NCI-H510A (cell line): Measurements from ENCODE around the gene MPZL1.

Source experiments
- DNase-seq: peaks from one replicate; lab custom pipeline; 2025; lab: John Stamatoyannopoulos, UW

The MPZL1 gene

DNA sequence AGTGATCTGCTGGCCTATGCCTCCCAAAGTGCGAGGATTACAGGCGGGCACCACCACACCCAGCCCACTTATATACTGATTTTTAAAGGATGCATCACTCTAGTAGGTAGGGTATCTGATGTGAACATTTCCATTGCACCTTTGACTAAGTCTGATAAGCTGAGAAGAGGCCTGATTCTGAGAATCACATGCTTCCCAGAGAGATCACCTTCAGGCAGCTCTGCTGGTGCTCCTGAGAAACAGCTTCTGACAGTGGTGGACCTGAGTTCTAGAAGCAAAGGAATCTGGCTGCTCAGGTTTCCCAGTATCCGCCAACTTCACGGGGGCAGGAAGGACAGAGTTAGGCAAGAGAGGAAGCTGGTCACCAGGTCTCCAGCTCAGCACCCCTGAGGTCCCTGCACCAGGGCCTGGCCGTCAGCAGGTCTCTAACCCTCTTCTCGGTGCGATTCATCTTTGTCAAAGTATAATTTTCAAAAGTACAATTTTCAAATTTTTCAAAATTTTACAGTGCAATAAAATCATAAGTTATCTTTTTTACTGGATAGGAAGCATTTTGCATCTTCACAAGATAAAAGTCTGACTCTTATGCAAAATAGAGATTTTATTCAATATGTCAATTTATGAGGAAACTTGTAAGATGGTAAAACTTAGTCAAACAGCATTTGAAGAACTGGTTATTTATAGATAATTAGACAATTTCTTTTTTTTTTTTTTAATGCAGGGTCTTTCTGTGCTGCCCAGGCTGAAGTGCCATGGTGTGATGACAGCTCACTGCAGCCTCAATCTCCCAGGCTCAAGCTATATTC is 25.8 kb upstream of the MPZL1 start:
- DNase-seq, result no peak

DNA sequence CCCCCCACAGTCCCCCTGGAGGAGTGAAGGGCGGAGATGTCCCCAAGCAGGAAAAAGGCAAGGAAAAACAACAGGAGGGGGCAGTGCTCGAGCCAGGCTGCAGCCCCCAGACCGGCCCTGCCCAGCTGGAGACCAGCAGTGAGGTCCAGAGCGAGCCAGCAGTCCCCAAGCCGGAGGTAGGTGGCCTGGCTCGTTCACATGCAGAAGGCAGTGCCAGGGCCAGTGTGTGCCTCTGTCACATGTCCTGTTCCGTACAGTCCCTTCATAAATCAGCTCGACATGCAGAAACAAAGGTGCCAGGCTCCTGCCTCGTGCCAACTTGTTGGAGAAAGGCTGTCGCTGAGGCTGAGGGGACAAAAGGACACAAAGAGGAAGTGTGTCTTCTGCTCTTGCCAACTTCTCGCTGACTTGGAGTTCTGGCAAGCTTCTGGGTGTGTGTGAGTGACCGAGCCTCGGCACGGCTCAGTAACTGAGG is 24.1 kb upstream of the MPZL1 start:
- no peak for DNase-seq

DNA sequence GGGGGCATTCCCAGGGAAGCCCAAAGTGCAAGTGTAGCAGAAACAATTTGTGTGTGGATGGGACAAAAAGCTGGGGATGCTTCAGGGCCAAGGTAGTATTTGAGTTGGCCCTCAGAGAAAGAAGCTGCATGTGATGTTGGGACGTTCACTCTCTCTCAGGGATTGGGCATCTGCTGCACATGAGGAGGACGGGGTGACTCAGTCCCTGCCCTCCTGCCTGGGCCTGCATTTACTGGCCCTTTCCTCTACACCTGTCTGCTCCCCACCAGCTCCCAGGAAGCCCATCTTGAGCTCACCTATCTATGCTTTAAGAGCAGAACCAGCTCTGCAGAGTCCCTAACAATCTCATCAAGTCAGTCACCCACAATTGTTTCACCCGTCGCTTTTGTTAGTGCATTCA is 23.5 kb upstream of the MPZL1 start:
- no peak for DNase-seq

DNA sequence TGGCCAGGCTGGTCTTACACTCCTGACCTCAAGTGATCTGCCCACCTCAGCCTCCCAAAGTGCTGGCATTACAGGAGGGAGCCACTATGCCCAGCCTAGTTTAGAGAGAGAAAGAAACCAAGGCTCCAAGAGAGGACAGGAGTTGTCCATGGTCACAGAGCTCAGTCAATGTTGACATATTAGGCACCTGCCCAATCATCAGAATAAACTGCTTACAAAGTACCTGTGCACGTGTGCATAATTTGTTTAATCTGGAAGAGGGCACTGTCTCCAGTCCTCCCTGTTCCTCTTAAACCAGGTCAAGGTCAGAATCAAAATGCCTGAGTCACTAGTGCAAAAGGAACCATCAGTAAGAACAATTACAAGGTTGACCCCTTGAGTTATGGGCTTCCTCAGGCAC is 20.3 kb upstream of the MPZL1 start:
- no peak for DNase-seq

- DNase-seq, result no peak
These were observed 18.2 kb upstream of the MPZL1 start for GRCh38 chr1:167703557-167703956.

GRCh38 chr1:167704715-167705114 is 17.1 kb upstream of the MPZL1 start:
- no peak for DNase-seq

- no peak for DNase-seq
These were observed 16.5 kb upstream of the MPZL1 start for GRCh38 chr1:167705250-167705649.

DNA sequence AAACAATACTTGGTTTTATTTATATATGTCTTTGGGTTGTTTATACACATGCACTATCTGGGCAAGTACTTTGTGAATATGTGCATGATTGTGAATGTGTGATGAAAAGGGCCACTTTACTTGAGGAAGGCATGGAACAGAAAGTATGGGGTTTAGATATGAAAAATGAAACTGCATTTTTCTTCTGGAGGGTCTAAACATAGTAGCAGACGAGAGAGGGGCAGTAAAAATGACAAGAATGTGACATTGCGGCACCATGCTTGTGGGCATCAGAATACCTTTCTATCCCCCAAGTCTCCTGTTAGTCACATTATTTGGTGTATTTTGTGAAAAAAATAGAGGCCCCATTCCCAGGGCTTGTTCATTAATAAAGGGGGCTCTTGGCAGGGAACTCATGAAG is 15.4 kb upstream of the MPZL1 start:
- DNase-seq, result no peak

GRCh38 chr1:167706931-167707877 is 14.6 kb upstream of the MPZL1 start:
- DNase-seq, result no peak

DNA sequence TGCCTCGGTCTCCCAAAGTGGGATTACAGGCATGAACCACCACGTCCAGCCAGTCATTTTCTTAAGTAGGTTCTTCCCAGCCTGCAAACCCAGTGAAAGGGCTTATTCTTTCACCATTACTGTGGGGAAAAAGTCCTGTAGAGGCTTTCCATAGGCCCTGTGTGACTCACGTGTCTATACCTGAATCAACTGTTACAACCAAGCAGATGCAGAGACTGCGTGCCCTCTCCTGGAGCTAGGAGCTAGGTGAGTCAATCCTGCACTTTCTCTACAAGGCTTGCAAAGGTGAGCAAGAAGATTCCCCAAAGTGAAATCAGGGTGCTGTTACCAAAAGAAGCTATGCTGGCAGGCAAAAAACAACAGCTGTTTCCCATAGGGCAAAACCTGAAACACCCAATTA is 13.8 kb upstream of the MPZL1 start:
- no peak for DNase-seq

DNA sequence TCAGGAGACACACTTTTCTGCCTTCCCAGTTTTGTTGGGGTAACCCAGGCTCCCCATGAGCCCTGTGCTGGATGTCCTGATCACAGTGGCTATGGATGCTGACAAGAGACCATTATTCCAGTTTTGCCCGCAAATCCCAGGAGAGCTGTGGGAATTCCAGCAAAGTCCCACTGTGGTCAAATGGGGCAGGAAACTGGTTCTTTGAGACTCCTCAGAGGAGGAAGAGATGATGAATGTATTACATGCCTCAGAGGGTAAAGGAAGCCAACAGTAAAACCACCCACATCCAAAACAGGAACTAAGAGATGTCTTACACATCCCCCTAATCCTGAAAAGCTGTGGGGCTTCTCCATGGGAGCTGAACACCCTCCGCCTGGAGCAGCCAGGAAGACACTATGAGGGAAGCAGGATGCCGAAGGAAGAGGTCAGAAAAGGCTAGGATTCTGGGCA is 12.8 kb upstream of the MPZL1 start:
- no peak for DNase-seq

DNA sequence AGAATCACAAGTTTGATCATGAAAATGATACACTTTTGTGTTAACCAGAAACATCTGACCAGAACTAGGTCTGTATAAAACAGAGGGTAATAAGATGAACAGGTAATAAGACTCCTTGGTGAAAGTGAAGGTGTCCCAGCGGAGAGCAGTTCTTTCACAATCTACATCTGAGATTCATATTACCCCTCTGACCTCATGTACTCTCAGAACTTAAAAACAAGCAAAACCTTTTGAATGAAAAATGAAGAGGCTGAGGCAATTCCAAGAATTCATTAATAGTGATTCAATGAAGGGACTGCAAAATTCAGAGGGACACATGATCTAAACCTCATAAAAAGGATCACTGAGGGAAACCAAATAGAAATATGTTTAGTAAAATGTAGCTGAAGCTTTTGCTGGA is 10.9 kb upstream of the MPZL1 start:
- no peak for DNase-seq

DNA sequence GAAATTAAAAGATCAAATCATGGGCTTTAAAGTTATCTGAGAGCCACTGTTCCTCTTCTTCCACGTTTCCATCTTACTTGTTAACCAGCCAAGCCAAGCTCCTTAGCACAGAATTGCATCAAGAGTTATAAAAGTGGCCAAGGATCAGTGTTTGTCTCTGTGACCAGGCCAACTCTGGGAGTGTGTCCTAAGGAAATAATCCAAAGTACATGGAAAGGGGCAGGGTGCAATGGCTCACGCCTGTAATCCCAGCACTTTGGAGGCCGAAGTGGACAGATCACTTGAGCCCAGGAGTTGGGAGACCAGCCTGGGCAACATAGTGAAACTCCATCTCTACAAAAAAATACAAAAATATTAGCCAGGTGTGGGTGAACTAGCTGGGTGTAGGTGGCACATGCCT is 10.0 kb upstream of the MPZL1 start:
- no peak for DNase-seq

- DNase-seq, result no peak
These were observed 8.3 kb upstream of the MPZL1 start for GRCh38 chr1:167713330-167714081.

DNA sequence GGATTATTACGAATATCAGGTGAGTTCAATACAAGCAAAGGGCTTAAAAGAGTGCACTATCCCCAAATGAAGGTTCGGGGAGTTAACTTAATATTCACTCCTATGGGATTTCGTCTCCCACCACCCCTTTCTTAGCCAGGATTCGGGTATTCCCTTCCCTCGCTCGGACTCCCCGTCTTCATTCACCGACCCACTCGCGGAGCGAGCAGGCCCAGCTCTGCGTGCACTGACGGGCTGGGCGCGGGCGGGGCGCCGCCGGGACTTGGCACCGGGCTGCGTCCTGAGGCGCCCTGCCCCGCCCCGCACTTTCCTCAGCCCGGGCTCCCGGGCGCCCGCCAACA is 7.7 kb upstream of the MPZL1 start:
- DNase-seq, result peak; percentile 62

GRCh38 chr1:167714439-167715156 is 7.2 kb upstream of the MPZL1 start:
- peak; percentile 31 for DNase-seq

GRCh38 chr1:167715157-167715999 is 6.4 kb upstream of the MPZL1 start:
- peak; percentile 23 for DNase-seq

- DNase-seq, result no peak
These were observed 5.8 kb upstream of the MPZL1 start for GRCh38 chr1:167716000-167716271.

GRCh38 chr1:167717351-167717750 is 4.4 kb upstream of the MPZL1 start:
- DNase-seq, result no peak

DNA sequence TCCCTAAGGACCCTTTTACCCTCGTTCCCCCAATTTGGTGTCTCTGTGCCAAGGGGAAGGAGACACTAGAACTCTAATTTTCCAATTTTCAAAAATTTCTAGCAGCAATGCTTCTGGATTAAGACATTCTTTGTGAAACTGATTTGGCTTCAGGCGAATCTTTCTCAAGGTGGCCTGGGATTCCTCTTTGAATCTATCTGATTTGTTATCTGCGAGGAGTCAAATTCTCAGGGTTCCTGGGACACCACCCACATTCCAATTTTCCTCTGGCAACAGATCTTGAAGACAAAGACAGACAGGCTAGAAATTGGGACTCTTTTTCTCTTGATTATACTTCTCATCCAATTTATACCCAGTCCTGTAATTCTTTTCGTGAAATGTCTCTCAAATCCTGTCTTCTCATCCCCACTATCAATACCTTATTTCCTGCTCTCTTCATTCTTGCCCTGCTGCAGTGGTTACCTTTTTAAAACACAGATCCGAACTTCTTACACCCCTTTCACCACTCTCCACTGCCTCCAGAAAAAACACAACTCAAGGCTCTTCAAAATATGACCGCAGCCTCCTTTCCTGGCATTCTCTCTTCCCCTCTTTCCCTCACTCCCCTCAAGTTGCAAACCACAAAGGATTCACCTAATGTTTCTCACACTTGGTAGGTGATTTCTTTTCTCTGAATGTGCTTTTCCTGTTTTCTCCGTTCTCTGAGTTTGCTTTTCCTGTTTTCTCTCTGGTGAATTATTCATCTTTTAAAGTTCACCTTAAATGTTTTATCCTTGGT is 2.7 kb upstream of the MPZL1 start:
- DNase-seq, result no peak
